HPDE6-E6E7 (cell line): Measurements from ENCODE around the gene GLCE.
"Not testable (repeated sequence)": the region's sequence is repeated elsewhere in the genome, so short reads cannot be mapped to it uniquely, and the experiment has no call there.

ENCODE experiments used
- DNase-seq: peaks from one replicate; pipeline ENCODE4 v3.0.0; 2011; ENCODE audit warnings: missing footprints; ENCODE audit errors: extremely low spot score

Gene GLCE

DNA sequence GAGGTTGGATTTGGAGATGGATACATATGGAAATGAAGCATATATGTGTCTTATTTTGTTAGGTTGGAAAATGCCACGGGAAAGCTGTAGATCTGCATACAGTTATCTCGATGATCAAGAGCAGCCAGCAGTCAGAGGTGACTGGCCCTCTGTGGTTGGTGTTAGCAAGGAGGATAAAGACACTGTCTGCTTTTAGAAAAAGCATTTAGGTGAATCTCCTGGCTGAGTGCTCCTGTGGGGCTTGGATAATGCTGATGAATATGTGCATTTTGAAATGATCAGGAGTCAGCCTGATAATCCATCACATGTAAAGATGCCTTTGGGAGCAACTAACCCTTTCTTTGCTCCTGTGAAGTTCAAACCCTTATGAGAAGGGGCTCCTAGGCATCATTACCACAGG is 24.9 kb upstream of the GLCE start:
- no peak for DNase-seq

GRCh38 chr15:69138963-69139362 is 21.5 kb upstream of the GLCE start:
- DNase-seq: no peak

GRCh38 chr15:69140306-69140705 is 20.1 kb upstream of the GLCE start:
- DNase-seq: no peak

- no peak for DNase-seq
Observed at GRCh38 chr15:69141286-69141701, 19.1 kb upstream of the GLCE start.

DNA sequence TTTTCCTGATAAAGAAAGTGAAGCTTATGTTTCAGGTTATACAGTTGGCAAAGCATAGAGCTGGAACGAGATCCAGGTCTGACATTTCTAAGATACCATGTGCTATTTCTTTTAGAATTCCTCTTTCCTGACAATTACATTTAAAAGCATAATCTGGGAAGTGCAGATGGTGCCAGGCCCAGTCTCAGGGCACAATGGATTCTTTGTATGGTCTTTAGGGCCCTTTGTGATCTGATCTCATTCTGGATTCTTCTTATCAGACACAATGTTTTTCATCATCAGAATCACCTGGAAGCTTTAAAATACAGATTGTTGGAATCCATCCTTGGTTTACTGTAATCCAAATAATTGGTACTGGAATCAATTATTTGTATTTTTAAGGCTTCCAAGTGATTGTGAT is 18.6 kb upstream of the GLCE start:
- DNase-seq: no peak

GRCh38 chr15:69143756-69144436 is 16.5 kb upstream of the GLCE start:
- no peak for DNase-seq

GRCh38 chr15:69144530-69144929 is 15.9 kb upstream of the GLCE start:
- DNase-seq: no peak

DNA sequence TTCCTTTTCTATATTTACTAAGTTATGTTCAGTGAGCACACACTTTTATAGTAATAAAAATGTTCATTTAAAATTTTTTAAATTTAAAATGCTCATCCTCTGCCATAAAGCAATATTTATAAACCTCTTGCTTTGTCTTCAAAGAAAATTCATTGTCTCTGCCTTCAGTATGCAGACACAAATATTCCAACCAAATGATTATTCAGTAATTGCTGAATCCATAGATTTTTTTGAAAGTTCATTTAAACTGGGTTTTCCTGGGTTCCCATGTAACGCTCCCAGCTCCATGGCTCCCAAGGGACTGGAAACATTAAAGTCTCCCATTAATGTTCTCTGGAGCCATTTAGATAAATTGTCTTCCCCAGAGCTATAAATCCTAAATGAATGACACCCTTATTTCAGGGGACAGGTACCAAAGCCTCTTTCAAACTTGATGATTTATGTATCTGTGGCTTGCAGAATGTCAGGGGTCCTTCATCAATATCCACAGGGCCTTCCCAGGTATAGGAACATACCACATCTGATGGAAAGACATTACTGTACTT is 15.2 kb upstream of the GLCE start:
- DNase-seq: no peak

DNA sequence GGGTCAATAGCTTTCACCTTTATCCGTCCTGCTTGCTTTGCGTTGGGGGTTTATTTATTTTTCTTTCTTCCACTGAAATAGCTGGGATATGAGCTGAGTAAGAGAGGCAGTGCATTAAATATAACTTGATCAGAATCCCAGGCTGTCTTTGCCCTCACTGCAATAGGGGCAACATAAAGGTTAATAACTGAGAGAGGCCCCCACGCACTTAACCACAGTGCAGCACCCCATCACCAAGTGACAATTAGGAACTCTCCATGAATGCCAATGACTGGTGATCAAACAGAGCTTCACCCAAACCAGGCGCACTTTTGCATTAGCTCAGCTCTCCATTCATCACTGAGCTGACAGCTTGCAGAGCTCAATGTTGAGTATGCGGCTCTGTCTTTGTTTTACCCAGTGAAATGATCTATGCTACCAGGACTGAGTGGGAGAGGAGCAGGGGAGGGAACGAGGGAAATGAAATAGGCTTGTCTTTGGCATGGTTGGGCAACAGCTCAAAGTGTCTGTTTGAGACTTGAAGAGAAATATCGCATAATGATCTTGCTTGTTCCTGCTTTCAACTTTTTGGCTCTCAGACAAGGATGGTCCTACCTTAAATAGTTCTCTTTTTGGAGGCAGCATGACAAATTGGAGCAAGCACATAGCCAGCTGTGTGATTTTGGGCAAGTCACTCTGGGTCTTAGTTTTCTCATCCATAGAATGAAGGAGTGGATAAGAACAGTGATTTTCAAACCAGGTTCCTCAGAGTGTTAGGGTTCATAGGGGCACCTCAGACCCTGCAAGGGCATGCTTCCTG is 14.5 kb upstream of the GLCE start:
- DNase-seq: no peak

- DNase-seq: no peak
Observed at GRCh38 chr15:69146724-69147435, 13.6 kb upstream of the GLCE start.

GRCh38 chr15:69148465-69148864 is 12.0 kb upstream of the GLCE start:
- no peak for DNase-seq

GRCh38 chr15:69149163-69149562 is 11.3 kb upstream of the GLCE start:
- DNase-seq: no peak

- no peak for DNase-seq
Observed at GRCh38 chr15:69149803-69150202, 10.6 kb upstream of the GLCE start.

- DNase-seq: no peak
Observed at GRCh38 chr15:69150336-69150735, 10.1 kb upstream of the GLCE start.

GRCh38 chr15:69150841-69151240 is 9.6 kb upstream of the GLCE start:
- DNase-seq: no peak

DNA sequence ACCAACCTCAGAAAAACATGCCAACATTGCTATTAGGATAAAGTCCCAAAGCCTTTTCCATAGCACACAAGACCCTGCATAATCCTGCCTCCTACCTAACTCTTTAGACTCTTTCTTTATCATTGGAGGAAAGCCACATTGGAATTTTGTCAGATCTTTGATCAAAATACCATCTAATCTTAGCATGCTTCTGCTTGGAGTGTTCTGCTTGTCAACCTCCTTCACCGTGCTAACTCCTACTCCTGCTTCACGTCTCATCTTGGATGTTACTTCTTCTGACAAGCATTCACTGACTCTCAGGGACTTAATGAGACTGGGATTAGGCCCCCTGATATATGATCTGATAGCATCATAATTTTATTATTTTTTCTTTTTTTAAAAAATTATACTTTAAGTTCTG is 7.4 kb upstream of the GLCE start:
- DNase-seq: no peak

- not testable (repeated sequence) for DNase-seq
Observed at GRCh38 chr15:69153587-69153986, 6.8 kb upstream of the GLCE start.

GRCh38 chr15:69154078-69154477 is 6.4 kb upstream of the GLCE start:
- DNase-seq: no peak

- DNase-seq: peak; percentile 53
Observed at GRCh38 chr15:69154684-69155083, 5.8 kb upstream of the GLCE start.

DNA sequence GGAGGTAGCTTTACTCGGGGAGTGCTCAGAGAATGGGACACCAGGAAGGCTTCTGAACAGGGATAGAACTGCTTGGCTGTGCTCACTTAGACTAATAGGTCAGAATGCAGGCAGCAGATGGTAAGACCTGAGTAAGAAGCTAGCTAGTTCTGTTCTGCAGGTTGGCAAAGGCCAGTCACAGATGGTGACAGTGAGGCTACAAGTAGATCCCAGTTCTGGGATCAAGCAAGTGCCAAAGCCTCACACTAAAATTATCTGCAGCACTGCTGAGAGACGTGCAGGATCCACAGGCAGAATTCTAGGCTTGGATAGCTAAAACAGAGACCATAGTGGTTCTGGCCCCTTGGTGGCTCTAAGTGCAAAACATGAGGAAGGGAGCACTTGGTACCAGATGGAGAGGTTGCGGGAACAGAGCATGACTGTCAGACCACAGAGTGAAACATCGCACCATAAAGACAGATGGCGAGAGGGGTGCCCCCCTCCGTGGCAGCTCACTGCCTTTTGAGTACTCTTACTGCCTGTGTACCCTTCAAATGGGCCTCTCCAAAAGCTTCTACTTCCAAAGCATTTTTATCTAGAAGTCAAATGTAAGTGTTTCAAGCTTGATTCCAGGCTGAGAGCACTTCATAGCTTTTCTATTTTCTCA is 3.6 kb upstream of the GLCE start:
- no peak for DNase-seq

- no peak for DNase-seq
Observed at GRCh38 chr15:69158201-69158842, 2.1 kb upstream of the GLCE start.
